HCT116 (cell line): ENCODE data around the gene PDE7B. TPM values are rescaled to one million over a fixed set of nuclear protein-coding genes. Genes with fewer than 3 reads are reported as not detected.

Experiments used
- ATAC-seq: fragments of 200-7000 bp; cut with Tn5 transposase; 2 replicates; pipeline ENCODE4 v1.9.1; 2020; ENCODE audit warnings: mild to moderate bottlenecking, moderate library complexity
- BruUV-seq: library from RNA; stranded (reverse); fragments of 400-500 nt; replicated peaks from 2 replicates; lab custom pipeline; 2021; lab: Mats Ljungman, UMichigan
- CTCF ChIA-PET: fragments of 300-600 bp; sonication (Branson Sonifier 250); formaldehyde crosslinking; loops from one replicate; lab custom pipeline; 2021; ENCODE audit warnings: antibody characterized with exemption; lab: Charles Lee
- POLR2A ChIA-PET: fragments of 300-600, 350-600 bp; sonication (Branson Sonifier 250); formaldehyde crosslinking; loops from one replicate; lab custom pipeline; 2021; ENCODE audit warnings: antibody characterized with exemption; lab: Charles Lee
- RAD21 ChIA-PET, 2 experiments: fragments of 300-600 bp; sonication (Branson Sonifier 250); formaldehyde crosslinking; loops; one replicate each; lab custom pipeline; 2023; ENCODE audit warnings: low total read pairs in 2 of 2; ENCODE audit not compliant: uncharacterized antibody in 2 of 2, unreplicated experiment in 2 of 2, low non-redundant PET in 1 of 2; lab: Charles Lee
- DNase-seq: peaks from one replicate; pipeline ENCODE4 v3.0.0-alpha.2; 2010; ENCODE audit warnings: low read depth, low spot score
- H2AFZ ChIP-seq: fragments of 200-600 bp; shearing (Covaris generic), sonication (generic); 2 replicates; pipeline ENCODE4 v1.6.1; 2017; ENCODE audit warnings: low read depth, mixed run types, mixed read lengths, antibody characterized with exemption, low read length; ENCODE audit not compliant: poor library complexity, severe bottlenecking
- H3K27ac ChIP-seq: 2 replicates; pipeline ENCODE4 v1.5.1; 2012; ENCODE audit warnings: low read depth, low read length
- H3K27me3 ChIP-seq: fragments of 200-600 bp; sonication (generic); 2 replicates; pipeline ENCODE4 v1.6.1; 2016; ENCODE audit warnings: mixed run types, low read length, mixed read lengths; ENCODE audit not compliant: insufficient read depth
- H3K36me3 ChIP-seq, 2 experiments: fragments of 200-500 bp in 1 of 2; fragments of 200-600 bp in 1 of 2; sonication (Bioruptor generic) in 1 of 2; sonication (generic) in 1 of 2; 2 replicates each; pipeline versions ENCODE4 v1.5.1 to v1.6.1; 2014 to 2016; ENCODE audit warnings: low read length in 2 of 2, inconsistent platforms in 1 of 2, mixed read lengths in 1 of 2, mixed run types in 1 of 2; ENCODE audit not compliant: insufficient read depth in 2 of 2, control insufficient read depth in 1 of 2
- H3K4me1 ChIP-seq, 2 experiments: fragments of 200-600 bp in 1 of 2; sonication (generic) in 1 of 2; 2 replicates each; pipeline versions ENCODE4 v1.5.1 to v1.6.1; 2012 to 2017; ENCODE audit warnings: low read length in 2 of 2, inconsistent platforms in 1 of 2, mild to moderate bottlenecking in 1 of 2, mixed read lengths in 1 of 2, mixed run types in 1 of 2, moderate library complexity in 1 of 2; ENCODE audit not compliant: insufficient read depth in 2 of 2, control insufficient read depth in 1 of 2
- H3K4me2 ChIP-seq: fragments of 200-600 bp; sonication (generic); 2 replicates; pipeline ENCODE4 v1.6.1; 2017; ENCODE audit warnings: mixed run types, low read length, mixed read lengths
- H3K4me3 ChIP-seq, 2 experiments: fragments of 200-600 bp in 1 of 2; sonication (generic) in 1 of 2; replicated peaks in 1 of 2; 2 replicates each; pipeline ENCODE4 v1.5.1; 2011 to 2016; ENCODE audit warnings: low read length in 2 of 2, control low read depth in 1 of 2, low read depth in 1 of 2, mild to moderate bottlenecking in 1 of 2, mixed read lengths in 1 of 2, mixed run types in 1 of 2
- H3K79me2 ChIP-seq: fragments of 200-600 bp; sonication (generic); 2 replicates; pipeline ENCODE4 v1.6.1; 2017; ENCODE audit warnings: mild to moderate bottlenecking, mixed run types, low read length, moderate library complexity, mixed read lengths; ENCODE audit not compliant: insufficient read depth
- H3K9ac ChIP-seq: fragments of 200-600 bp; sonication (generic); 2 replicates; pipeline ENCODE4 v1.6.1; 2016; ENCODE audit warnings: low read length, mixed read lengths
- H3K9me2 ChIP-seq: fragments of 200-600 bp; sonication (generic), shearing (Covaris generic); 2 replicates; pipeline ENCODE4 v1.6.1; 2017; ENCODE audit warnings: mixed run types, mild to moderate bottlenecking, moderate library complexity; ENCODE audit not compliant: insufficient read depth
- H3K9me3 ChIP-seq, 2 experiments: fragments of 200-500 bp in 1 of 2; fragments of 200-600 bp in 1 of 2; sonication (Bioruptor generic) in 1 of 2; sonication (generic) in 1 of 2; 2 replicates each; pipeline ENCODE4 v1.6.1; 2014 to 2017; ENCODE audit warnings: low read length in 2 of 2, mixed read lengths in 2 of 2, inconsistent platforms in 1 of 2, low read depth in 1 of 2, mild to moderate bottlenecking in 1 of 2, mixed run types in 1 of 2, moderate library complexity in 1 of 2; ENCODE audit not compliant: control insufficient read depth in 1 of 2, insufficient read depth in 1 of 2
- H4K20me1 ChIP-seq: fragments of 200-600 bp; sonication (generic), shearing (Covaris generic); 2 replicates; pipeline ENCODE4 v1.6.1; 2017; ENCODE audit warnings: mixed run types, mild to moderate bottlenecking, moderate library complexity; ENCODE audit not compliant: insufficient read depth
- CEBPB ChIP-seq: IDR thresholded peaks from 2 replicates; pipeline ENCODE4 v1.6.1; 2012; ENCODE audit warnings: low read depth
- CTCF ChIP-seq, 3 experiments: fragments of 200-600 bp in 1 of 3; sonication (generic) in 1 of 3; IDR thresholded peaks in 2 of 3; conservative IDR thresholded peaks in 1 of 3; 2 replicates each; pipeline ENCODE4 v1.5.1; 2012 to 2017; ENCODE audit warnings: low read depth in 2 of 3, low read length in 2 of 3, antibody characterized with exemption in 1 of 3, borderline replicate concordance in 1 of 3, control low read depth in 1 of 3, mild to moderate bottlenecking in 1 of 3, mixed read lengths in 1 of 3, mixed run types in 1 of 3, moderate library complexity in 1 of 3; ENCODE audit not compliant: insufficient read depth in 1 of 3
- EGR1 ChIP-seq: IDR thresholded peaks from 2 replicates; pipeline ENCODE4 v1.6.1; 2012; ENCODE audit warnings: low read depth
- ELF1 ChIP-seq: IDR thresholded peaks from 2 replicates; pipeline ENCODE4 v1.6.1; 2012; ENCODE audit warnings: low read depth, borderline replicate concordance
- EZH2phosphoT487 ChIP-seq: fragments of 200-600 bp; IDR thresholded peaks from 2 replicates; pipeline ENCODE4 v1.6.1; 2018; ENCODE audit warnings: antibody characterized with exemption, borderline replicate concordance
- FOSL1 ChIP-seq: IDR thresholded peaks from 2 replicates; pipeline ENCODE4 v1.6.1; 2012; ENCODE audit warnings: low read depth
- JUND ChIP-seq: IDR thresholded peaks from 2 replicates; pipeline ENCODE4 v1.6.1; 2012
- POLR2A ChIP-seq: IDR thresholded peaks from 2 replicates; pipeline ENCODE4 v1.7.0; 2011; ENCODE audit warnings: borderline replicate concordance; ENCODE audit not compliant: insufficient read depth, insufficient read length; ENCODE audit errors: extremely low read depth
- POLR2AphosphoS5 ChIP-seq: IDR thresholded peaks from 2 replicates; pipeline ENCODE4 v1.6.1; 2011; ENCODE audit warnings: mild to moderate bottlenecking, low read depth, low read length, moderate library complexity
- RAD21 ChIP-seq: IDR thresholded peaks from 2 replicates; pipeline ENCODE4 v1.6.1; 2012; ENCODE audit warnings: low read depth, mild to moderate bottlenecking
- SP1 ChIP-seq: IDR thresholded peaks from 2 replicates; pipeline ENCODE4 v1.6.1; 2012; ENCODE audit warnings: low read depth
- SRF ChIP-seq: IDR thresholded peaks from 2 replicates; pipeline ENCODE4 v1.6.1; 2012; ENCODE audit warnings: low read depth
- ZFX ChIP-seq: fragments of 450-650 bp; IDR thresholded peaks from 2 replicates; pipeline ENCODE4 v1.6.1; 2017
- ZNF274 ChIP-seq: fragments of 200-500 bp; sonication (Bioruptor generic); IDR thresholded peaks from 2 replicates; pipeline ENCODE4 v1.6.1; 2014; ENCODE audit warnings: mild to moderate bottlenecking, low read depth, low read length, inconsistent platforms
- intact Hi-C: fragments of 100-400 bp; cut with micrococcal nuclease; formaldehyde crosslinking; loops from 2 replicates; pipeline ENCODE4 v1.10.0; 2022
- total RNA-seq: library from RNA; stranded (reverse); gene quantifications from one replicate; pipeline ENCODE4 v1.2.1, GENCODE V29; 2021; ENCODE audit not compliant: unreplicated experiment
- TF ChIP-seq, protein P1 (sequence below): IDR thresholded peaks from 2 replicates; pipeline ENCODE4 v1.6.1; 2012; ENCODE audit warnings: low read depth

PDE7B gene
- total RNA-seq, 1 experiment from 2014 or later, result 0.61 TPM

DNA sequence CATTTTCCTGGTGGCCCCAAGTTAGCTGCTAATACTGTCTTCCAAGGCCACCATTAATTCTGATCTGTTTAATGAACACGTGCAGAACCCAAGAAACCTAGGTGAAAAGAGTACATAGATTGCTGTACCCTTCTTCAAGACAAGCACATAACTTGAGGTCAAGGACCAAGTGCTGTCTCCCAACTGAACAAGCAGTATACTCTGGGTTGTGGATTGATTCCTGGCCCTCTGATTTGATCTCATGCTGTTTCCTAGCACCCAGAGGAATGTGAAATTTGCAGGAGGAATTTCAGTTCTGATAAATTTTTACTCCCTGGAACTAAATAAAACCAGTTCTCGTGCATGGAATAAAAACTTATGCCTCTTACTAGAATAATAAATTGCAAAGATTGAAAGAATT lies 323.0 kb downstream of the PDE7B start:
- Histone ChIP-seq H4K20me1 (no peaks in the 10 kb centered on the region), H3K4me3 (no peak overlapping the region), H3K4me1 (no peaks in the 10 kb centered on the region), H2AFZ (no peak overlapping the region), H3K4me2 (no peak overlapping the region), H3K79me2 (no peaks in the 10 kb centered on the region)
- BruUV-seq, result no TSS peak
- no peak for ATAC-seq
- CTCF ChIA-PET, result no interaction called here
- no peak for TF ChIP-seq CTCF (IDR thresholded peaks at IDR 0.05 in 2 of 3, conservative IDR thresholded peaks at IDR 0.05 in 1 of 3; ENCODE audit: borderline replicate concordance in 1 of 3, insufficient read depth in 1 of 3, low read depth in 2 of 3, low read length in 2 of 3)
- TF ChIP-seq ELF1, result no peak
- no peak for TF ChIP-seq CEBPB
- TF ChIP-seq ZNF274, result no peak
- no peak for TF ChIP-seq ZFX
- no peak for TF ChIP-seq JUND
- TF ChIP-seq, all 23 proteins: peak for 0
- ChIA-PET RAD21 (no interaction called here), POLR2A (no interaction called here)
- no peak overlapping the region for H3K27ac ChIP-seq
- no peaks in the 10 kb centered on the region for H3K9me3 ChIP-seq
- intact Hi-C loops, result no loop called here
- no peaks in the 10 kb centered on the region for H3K27me3 ChIP-seq
- H3K9me2 ChIP-seq, result no peaks in the 10 kb centered on the region
- H3K36me3 ChIP-seq, result no peaks in the 10 kb centered on the region
- H3K9ac ChIP-seq, result no peak overlapping the region
- DNase-seq, result no peak

DNA sequence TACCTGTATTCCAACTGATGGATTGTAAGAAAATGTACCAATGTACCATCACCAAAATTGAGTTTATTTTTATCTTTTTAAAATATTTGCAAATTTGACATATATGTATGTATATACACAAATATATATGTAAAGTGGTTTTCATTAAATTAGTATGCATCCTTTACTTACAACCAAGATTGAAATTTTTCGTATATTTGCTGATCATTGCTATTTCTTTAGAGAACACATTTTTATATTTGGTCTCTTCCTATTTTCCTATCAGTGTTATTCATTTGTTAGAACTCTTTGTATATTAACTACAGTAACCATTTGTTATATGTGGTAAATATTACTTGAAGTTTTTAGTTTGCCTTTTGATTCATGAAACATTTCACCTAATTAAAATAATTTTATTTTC lies 324.4 kb downstream of the PDE7B start:
- H3K4me2 ChIP-seq, result no peak overlapping the region
- TF ChIP-seq SP1 (no peak), FOSL1 (no peak), POLR2A (no peak), POLR2AphosphoS5 (no peak), CTCF (IDR thresholded peaks at IDR 0.05 in 2 of 3, conservative IDR thresholded peaks at IDR 0.05 in 1 of 3; ENCODE audit: borderline replicate concordance in 1 of 3, insufficient read depth in 1 of 3, low read depth in 2 of 3, low read length in 2 of 3) (no peak), EZH2phosphoT487 (no peak), ZFX (no peak), CEBPB (no peak), EGR1 (no peak), SRF (no peak), RAD21 (no peak)
- TF ChIP-seq, protein P1, sequence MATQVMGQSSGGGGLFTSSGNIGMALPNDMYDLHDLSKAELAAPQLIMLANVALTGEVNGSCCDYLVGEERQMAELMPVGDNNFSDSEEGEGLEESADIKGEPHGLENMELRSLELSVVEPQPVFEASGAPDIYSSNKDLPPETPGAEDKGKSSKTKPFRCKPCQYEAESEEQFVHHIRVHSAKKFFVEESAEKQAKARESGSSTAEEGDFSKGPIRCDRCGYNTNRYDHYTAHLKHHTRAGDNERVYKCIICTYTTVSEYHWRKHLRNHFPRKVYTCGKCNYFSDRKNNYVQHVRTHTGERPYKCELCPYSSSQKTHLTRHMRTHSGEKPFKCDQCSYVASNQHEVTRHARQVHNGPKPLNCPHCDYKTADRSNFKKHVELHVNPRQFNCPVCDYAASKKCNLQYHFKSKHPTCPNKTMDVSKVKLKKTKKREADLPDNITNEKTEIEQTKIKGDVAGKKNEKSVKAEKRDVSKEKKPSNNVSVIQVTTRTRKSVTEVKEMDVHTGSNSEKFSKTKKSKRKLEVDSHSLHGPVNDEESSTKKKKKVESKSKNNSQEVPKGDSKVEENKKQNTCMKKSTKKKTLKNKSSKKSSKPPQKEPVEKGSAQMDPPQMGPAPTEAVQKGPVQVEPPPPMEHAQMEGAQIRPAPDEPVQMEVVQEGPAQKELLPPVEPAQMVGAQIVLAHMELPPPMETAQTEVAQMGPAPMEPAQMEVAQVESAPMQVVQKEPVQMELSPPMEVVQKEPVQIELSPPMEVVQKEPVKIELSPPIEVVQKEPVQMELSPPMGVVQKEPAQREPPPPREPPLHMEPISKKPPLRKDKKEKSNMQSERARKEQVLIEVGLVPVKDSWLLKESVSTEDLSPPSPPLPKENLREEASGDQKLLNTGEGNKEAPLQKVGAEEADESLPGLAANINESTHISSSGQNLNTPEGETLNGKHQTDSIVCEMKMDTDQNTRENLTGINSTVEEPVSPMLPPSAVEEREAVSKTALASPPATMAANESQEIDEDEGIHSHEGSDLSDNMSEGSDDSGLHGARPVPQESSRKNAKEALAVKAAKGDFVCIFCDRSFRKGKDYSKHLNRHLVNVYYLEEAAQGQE, result no peak

More for the DNA sequence above, 324.4 kb downstream of the PDE7B start:
- H4K20me1 ChIP-seq, result no peaks in the 10 kb centered on the region
- no peak overlapping the region for H3K9ac ChIP-seq
- H3K79me2 ChIP-seq, result no peaks in the 10 kb centered on the region
- RAD21 ChIA-PET, result no interaction called here
- ATAC-seq, result no peak
- H3K4me3 ChIP-seq, result no peak overlapping the region
- no peaks in the 10 kb centered on the region for H3K4me1 ChIP-seq
- H3K27ac ChIP-seq, result no peak overlapping the region
- CTCF ChIA-PET, result no interaction called here
- H3K36me3 ChIP-seq, result no peaks in the 10 kb centered on the region
- DNase-seq, result no peak
- no peak overlapping the region for H2AFZ ChIP-seq
- H3K9me2 ChIP-seq, result no peaks in the 10 kb centered on the region
- BruUV-seq, result no TSS peak
- POLR2A ChIA-PET, result no interaction called here
- H3K9me3 ChIP-seq, result no peaks in the 10 kb centered on the region
- intact Hi-C loops, result no loop called here
- no peaks in the 10 kb centered on the region for H3K27me3 ChIP-seq
